ENCODE measurements around the gene UNC45B. TPM values are rescaled to one million over a fixed set of nuclear protein-coding genes. Genes with fewer than 3 reads are reported as not detected.

Gene UNC45B
- total RNA-seq, 1 experiment from 2014 or later = not detected

DNA sequence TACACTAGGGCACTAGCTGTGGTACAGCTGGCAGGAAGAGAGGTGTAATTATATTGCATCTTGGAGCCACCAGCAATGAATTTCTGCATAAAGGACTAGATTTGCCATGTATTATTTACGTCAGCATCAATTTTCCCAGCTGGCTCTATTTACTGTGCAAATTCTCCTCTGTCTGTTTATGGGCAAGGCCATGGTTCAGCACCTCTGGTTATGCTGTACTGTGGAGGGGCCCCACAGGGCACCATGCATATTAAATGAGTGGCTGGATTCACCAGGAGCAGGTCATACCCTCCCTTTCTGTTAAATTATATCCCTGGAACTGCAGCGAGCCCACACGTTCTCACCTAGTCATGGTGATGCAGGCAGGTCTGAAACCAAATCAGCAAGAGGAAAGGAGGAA, 47.7 kb upstream of the UNC45B start:
- BruUV-seq (replicated peaks) = no TSS peak
- H3K9ac ChIP-seq (ENCODE audit: low read length) = no peak overlapping the region
- no peaks in the 10 kb centered on the region for H3K27me3 ChIP-seq (ENCODE audit: insufficient read depth, low read length)
- TF ChIP-seq, protein P1, sequence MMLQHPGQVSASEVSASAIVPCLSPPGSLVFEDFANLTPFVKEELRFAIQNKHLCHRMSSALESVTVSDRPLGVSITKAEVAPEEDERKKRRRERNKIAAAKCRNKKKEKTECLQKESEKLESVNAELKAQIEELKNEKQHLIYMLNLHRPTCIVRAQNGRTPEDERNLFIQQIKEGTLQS (IDR thresholded peaks at IDR 0.05) = no peak
- TF ChIP-seq TCF7L2 (IDR thresholded peaks at IDR 0.05; ENCODE audit: borderline replicate concordance, extremely low read depth, insufficient read depth, insufficient read length) = no peak
- no peak for TF ChIP-seq SIN3A (IDR thresholded peaks at IDR 0.05; ENCODE audit: low read depth)
- TF ChIP-seq, protein P2, sequence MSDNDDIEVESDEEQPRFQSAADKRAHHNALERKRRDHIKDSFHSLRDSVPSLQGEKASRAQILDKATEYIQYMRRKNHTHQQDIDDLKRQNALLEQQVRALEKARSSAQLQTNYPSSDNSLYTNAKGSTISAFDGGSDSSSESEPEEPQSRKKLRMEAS (IDR thresholded peaks at IDR 0.05) = no peak
- no peak for TF ChIP-seq ELF1 (IDR thresholded peaks at IDR 0.05; ENCODE audit: borderline replicate concordance, low read depth)
- TF ChIP-seq POLR2A (IDR thresholded peaks at IDR 0.05; ENCODE audit: borderline replicate concordance, extremely low read depth, insufficient read depth, insufficient read length) = no peak
- TF ChIP-seq JUND (IDR thresholded peaks at IDR 0.05) = no peak
- TF ChIP-seq EZH2 (IDR thresholded peaks at IDR 0.05) = no peak
- TF ChIP-seq CBX3 (IDR thresholded peaks at IDR 0.05; ENCODE audit: low read depth) = no peak
- TF ChIP-seq ZNF274 (IDR thresholded peaks at IDR 0.05; ENCODE audit: low read depth, low read length) = no peak
- no peak for TF ChIP-seq SP1 (IDR thresholded peaks at IDR 0.05; ENCODE audit: low read depth)
- no peak for TF ChIP-seq EGR1 (IDR thresholded peaks at IDR 0.05; ENCODE audit: low read depth)
- TF ChIP-seq ZFX (IDR thresholded peaks at IDR 0.05) = no peak
- ChIA-PET CTCF (no interaction called here), RAD21 (ENCODE audit: low non-redundant PET in 1 of 2, low total read pairs in 2 of 2, uncharacterized antibody in 2 of 2, unreplicated experiment in 2 of 2) (no interaction called here), POLR2A (no interaction called here)
- peaks cover 11 to 13% of the 10 kb centered on the region in 2 experiments for H3K36me3 ChIP-seq (ENCODE audit: control insufficient read depth in 1 of 2, insufficient read depth in 2 of 2, low read length in 2 of 2)
- H4K20me1 ChIP-seq (ENCODE audit: insufficient read depth) = no peaks in the 10 kb centered on the region
- H3K4me3 ChIP-seq (replicated peaks in 1 of 2; ENCODE audit: low read depth in 1 of 2, low read length in 2 of 2) = no peak overlapping the region
- no peak overlapping the region for H3K27ac ChIP-seq (ENCODE audit: low read depth, low read length)
- H3K9me3 ChIP-seq (ENCODE audit: control insufficient read depth in 1 of 2, insufficient read depth in 1 of 2, low read depth in 1 of 2, low read length in 2 of 2) = no peaks in the 10 kb centered on the region
- no peaks in the 10 kb centered on the region for H3K79me2 ChIP-seq (ENCODE audit: insufficient read depth, low read length)
- no peak for DNase-seq (ENCODE audit: low read depth, low spot score)
- H3K4me1 ChIP-seq (ENCODE audit: control insufficient read depth in 1 of 2, insufficient read depth in 2 of 2, low read length in 2 of 2) = peaks cover 10 to 11% of the 10 kb centered on the region in 2 experiments
- intact Hi-C loops (cut with micrococcal nuclease) = no loop called here
- no peak overlapping the region for H2AFZ ChIP-seq (ENCODE audit: low read depth, low read length, poor library complexity, severe bottlenecking)
- no peak overlapping the region for H3K4me2 ChIP-seq (ENCODE audit: low read length)
- H3K9me2 ChIP-seq (ENCODE audit: insufficient read depth) = no peaks in the 10 kb centered on the region
- no peak for ATAC-seq

DNA sequence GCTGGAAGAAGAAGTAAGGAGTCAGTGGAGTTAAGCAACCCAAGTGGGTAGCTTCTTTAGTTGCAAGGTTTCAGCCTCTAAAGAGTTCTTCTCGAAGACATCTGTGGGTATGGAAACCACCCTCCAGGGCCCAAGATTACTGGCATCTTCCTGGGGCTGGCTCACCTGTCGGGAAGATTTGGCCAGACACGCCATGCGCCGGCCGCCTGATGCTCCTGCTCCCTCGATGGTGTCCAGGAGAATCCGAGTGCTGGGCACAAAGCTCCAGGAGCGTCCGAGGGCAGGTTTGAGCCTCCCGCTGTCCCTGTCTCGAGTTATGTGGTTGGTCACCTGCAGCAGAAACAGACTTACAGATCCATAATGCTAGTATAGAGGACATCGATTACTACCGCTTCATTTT, 46.6 kb upstream of the UNC45B start:
- H3K27me3 ChIP-seq (ENCODE audit: insufficient read depth, low read length) = no peaks in the 10 kb centered on the region
- RAD21 ChIA-PET (ENCODE audit: low non-redundant PET in 1 of 2, low total read pairs in 2 of 2, uncharacterized antibody in 2 of 2, unreplicated experiment in 2 of 2) = no interaction called here
- no peak overlapping the region for H3K4me3 ChIP-seq (replicated peaks in 1 of 2; ENCODE audit: low read depth in 1 of 2, low read length in 2 of 2)
- no peak overlapping the region for H3K4me2 ChIP-seq (ENCODE audit: low read length)
- H3K36me3 ChIP-seq (ENCODE audit: control insufficient read depth in 1 of 2, insufficient read depth in 2 of 2, low read length in 2 of 2) = peaks cover 11 to 15% of the 10 kb centered on the region in 2 experiments
- intact Hi-C loops (cut with micrococcal nuclease) = no loop called here
- H4K20me1 ChIP-seq (ENCODE audit: insufficient read depth) = no peaks in the 10 kb centered on the region
- H3K9me2 ChIP-seq (ENCODE audit: insufficient read depth) = no peaks in the 10 kb centered on the region
- POLR2A ChIA-PET = no interaction called here
- H3K9me3 ChIP-seq (ENCODE audit: control insufficient read depth in 1 of 2, insufficient read depth in 1 of 2, low read depth in 1 of 2, low read length in 2 of 2) = no peaks in the 10 kb centered on the region
- CTCF ChIA-PET = no interaction called here
- H2AFZ ChIP-seq (ENCODE audit: low read depth, low read length, poor library complexity, severe bottlenecking) = no peak overlapping the region
- no peaks in the 10 kb centered on the region for H3K79me2 ChIP-seq (ENCODE audit: insufficient read depth, low read length)
- H3K9ac ChIP-seq (ENCODE audit: low read length) = no peak overlapping the region
- H3K27ac ChIP-seq (ENCODE audit: low read depth, low read length) = no peak overlapping the region
- ATAC-seq (no peak), DNase-seq (ENCODE audit: low read depth, low spot score) (no peak)
- TF ChIP-seq CBX3 (IDR thresholded peaks at IDR 0.05; ENCODE audit: low read depth) (no peak), SIN3A (IDR thresholded peaks at IDR 0.05; ENCODE audit: low read depth) (no peak), FOSL1 (IDR thresholded peaks at IDR 0.05; ENCODE audit: low read depth) (no peak), JUND (IDR thresholded peaks at IDR 0.05) (no peak), EZH2phosphoT487 (IDR thresholded peaks at IDR 0.05; ENCODE audit: borderline replicate concordance) (no peak)
- TF ChIP-seq, protein P2 (IDR thresholded peaks at IDR 0.05) = no peak
- no peaks in the 10 kb centered on the region; a peak in 2 of 4 replicates for H3K4me1 ChIP-seq (ENCODE audit: control insufficient read depth in 1 of 2, insufficient read depth in 2 of 2, low read length in 2 of 2)
- no TSS peak for BruUV-seq (replicated peaks)
